IPS-NIHi11 (cell line): Measurements from ENCODE around the gene NCOA1.
A peak's percentile ranks its signal among the peaks of the same experiment; 100 is the strongest.
"Not testable (repeated sequence)": the region's sequence is repeated elsewhere in the genome, so short reads cannot be mapped to it uniquely, and the experiment has no call there.

Source experiments
- DNase-seq: peaks from one replicate; pipeline ENCODE4 v3.0.0; 2012; ENCODE audit warnings: mixed read lengths, low spot score

Gene NCOA1

GRCh38 chr2:24792874-24793760, 302.1 kb downstream of the NCOA1 start, which contains the start of the genes CENPO and PTRHD1:
TSS of gene CENPO (plus strand) at chr2:24793425. CDS start at chr2:24793920, 495 bp downstream.
TSS of gene PTRHD1 (minus strand) at chr2:24793391. CDS start at chr2:24793377, 14 bp downstream.
- peak; percentile 93 for DNase-seq

GRCh38 chr2:24793761-24794435, 302.8 kb downstream of the NCOA1 start:
- DNase-seq = peak; percentile 30

GRCh38 chr2:24797644-24798043, 306.6 kb downstream of the NCOA1 start:
- no peak for DNase-seq

GRCh38 chr2:24800487-24800886, 309.4 kb downstream of the NCOA1 start:
- not testable (repeated sequence) for DNase-seq

- DNase-seq = not testable (repeated sequence)
These were observed 315.0 kb downstream of the NCOA1 start for GRCh38 chr2:24805811-24806660.

GRCh38 chr2:24806661-24807036, 315.6 kb downstream of the NCOA1 start:
- no peak for DNase-seq

GRCh38 chr2:24809316-24810007, 318.4 kb downstream of the NCOA1 start:
- no peak for DNase-seq

- no peak for DNase-seq
These were observed 322.7 kb downstream of the NCOA1 start for GRCh38 chr2:24813691-24814137.

- DNase-seq = no peak
These were observed 323.5 kb downstream of the NCOA1 start for GRCh38 chr2:24814516-24814915.

- DNase-seq = no peak
These were observed 324.1 kb downstream of the NCOA1 start for GRCh38 chr2:24815171-24815570.

- no peak for DNase-seq
These were observed 325.4 kb downstream of the NCOA1 start for GRCh38 chr2:24816404-24816803.

GRCh38 chr2:24816884-24817283, 325.8 kb downstream of the NCOA1 start:
- no peak for DNase-seq

GRCh38 chr2:24818721-24819167, 327.7 kb downstream of the NCOA1 start:
- no peak for DNase-seq

- DNase-seq = peak; percentile 4
These were observed 328.6 kb downstream of the NCOA1 start for GRCh38 chr2:24819442-24820174.

GRCh38 chr2:24820175-24820513, 329.1 kb downstream of the NCOA1 start:
- DNase-seq = no peak
